HepG2 (cell line): Measurements from ENCODE around the gene ZNF385B. TPM values are rescaled to one million over a fixed set of nuclear protein-coding genes. Genes with fewer than 3 reads are reported as not detected.

Experiments used
- ATAC-seq: fragments of 200-7000 bp; cut with Tn5 transposase; 3 replicates; pipeline ENCODE4 v1.9.1; 2020; ENCODE audit warnings: mild to moderate bottlenecking, moderate library complexity
- BruUV-seq: library from RNA; stranded (reverse); fragments of 400-500 nt; replicated peaks from 2 replicates; lab custom pipeline; 2021; lab: Mats Ljungman, UMichigan
- CTCF ChIA-PET: fragments of 300-600 bp; formaldehyde crosslinking; extraction: SDS; loops from one replicate; lab custom pipeline; 2021; ENCODE audit warnings: low total read pairs, inconsistent platforms, low intra/inter-chr PET ratio; lab: Yijun Ruan, JAX
- POLR2A ChIA-PET: fragments of 350-600 bp; sonication (Branson Sonifier 250); formaldehyde crosslinking; loops from one replicate; lab custom pipeline; 2020; ENCODE audit warnings: antibody characterized with exemption, inconsistent platforms; lab: Yijun Ruan, JAX
- DNase-seq: peaks from one replicate; pipeline ENCODE4 v3.0.0-alpha.2; 2015; ENCODE audit warnings: low spot score
- FAIRE-seq: peaks from 3 replicates; lab custom pipeline; 2011; peaks lifted over from hg19 to GRCh38; lab: Jason Lieb, UNC
- H2AFZ ChIP-seq: one replicate; pipeline ENCODE4 v1.6.1; 2011; ENCODE audit warnings: low read length, inconsistent platforms
- H3K27ac ChIP-seq: fragments of 300-600 bp; 3 replicates; pipeline ENCODE4 v1.8.0; 2011; ENCODE audit warnings: mixed run types, mild to moderate bottlenecking, mixed read lengths, low read length, inconsistent platforms; ENCODE audit not compliant: insufficient read depth; ENCODE audit errors: extremely low read length
- H3K27me3 ChIP-seq, 2 experiments: fragments of 200-600 bp in 1 of 2; 2 replicates in 1 of 2; 3 replicates in 1 of 2; pipeline versions ENCODE4 v1.6.0 to v1.8.0; 2011; ENCODE audit warnings: low read length in 2 of 2, mild to moderate bottlenecking in 2 of 2, moderate library complexity in 2 of 2, inconsistent platforms in 1 of 2; ENCODE audit not compliant: insufficient read depth in 2 of 2, control insufficient read depth in 1 of 2
- H3K36me3 ChIP-seq, 2 experiments: fragments of 200-600 bp in 1 of 2; replicated peaks in 1 of 2; 2 replicates in 1 of 2; 3 replicates in 1 of 2; pipeline versions ENCODE4 v1.5.1 to v1.8.0; 2011; ENCODE audit warnings: low read length in 2 of 2, inconsistent platforms in 1 of 2; ENCODE audit not compliant: insufficient read depth in 2 of 2, control insufficient read depth in 1 of 2
- H3K4me1 ChIP-seq: 2 replicates; pipeline ENCODE4 v1.5.1; 2012; ENCODE audit warnings: low read length, inconsistent platforms; ENCODE audit not compliant: insufficient read depth
- H3K4me2 ChIP-seq: 2 replicates; pipeline ENCODE4 v1.6.0; 2011; ENCODE audit warnings: low read depth, low read length, inconsistent platforms
- H3K4me3 ChIP-seq, 3 experiments: fragments of 200-600 bp in 1 of 3; sonication (generic), shearing (Covaris generic) in 1 of 3; replicated peaks in 1 of 3; 2 replicates each; pipeline ENCODE4 v1.5.1; 2011 to 2016; ENCODE audit warnings: low read length in 3 of 3, inconsistent platforms in 2 of 3, low read depth in 2 of 3, mild to moderate bottlenecking in 2 of 3, control low read depth in 1 of 3, mixed read lengths in 1 of 3; ENCODE audit not compliant: insufficient read depth in 1 of 3
- H3K79me2 ChIP-seq: one replicate; pipeline ENCODE4 v1.6.1; 2011; ENCODE audit warnings: low read length, inconsistent platforms; ENCODE audit not compliant: insufficient read depth
- H3K9ac ChIP-seq: 2 replicates; pipeline ENCODE4 v1.6.0; 2011; ENCODE audit warnings: mild to moderate bottlenecking, low read depth, low read length, inconsistent platforms; ENCODE audit not compliant: insufficient read depth
- H3K9me3 ChIP-seq: 2 replicates; pipeline ENCODE4 v1.5.1; 2012; ENCODE audit warnings: mild to moderate bottlenecking, low read length
- H4K20me1 ChIP-seq: 2 replicates; pipeline ENCODE4 v1.6.0; 2011; ENCODE audit warnings: inconsistent platforms, mild to moderate bottlenecking, low read length, moderate library complexity; ENCODE audit not compliant: insufficient read depth
- EHMT2 ChIP-seq: fragments of 200-600 bp; sonication (generic); IDR thresholded peaks from 2 replicates; pipeline ENCODE4 v1.7.0; 2017; ENCODE audit warnings: antibody characterized with exemption, low read depth, low read length, borderline replicate concordance
- MAFF ChIP-seq: IDR thresholded peaks from 2 replicates; pipeline ENCODE4 v1.6.1; 2011; ENCODE audit warnings: low read depth, low read length, improper control_type of control experiment
- NFYC ChIP-seq: IDR thresholded peaks from 2 replicates; pipeline ENCODE4 v1.6.1; 2016; ENCODE audit warnings: missing genetic modification reagents, missing compliant biosample characterization
- RFX3 ChIP-seq: IDR thresholded peaks from 2 replicates; pipeline ENCODE4 v1.6.1; 2016; ENCODE audit warnings: missing biosample characterization, missing genetic modification reagents
- ZNF614 ChIP-seq: IDR thresholded peaks from 2 replicates; pipeline ENCODE4 v1.6.1; 2018; ENCODE audit warnings: missing biosample characterization, missing genetic modification reagents, inconsistent platforms, borderline replicate concordance
- ZNF7 ChIP-seq: IDR thresholded peaks from 2 replicates; pipeline ENCODE4 v1.6.1; 2016; ENCODE audit warnings: missing biosample characterization, missing genetic modification reagents
- whole genome bisulfite sequencing: methylation state at CpG from one replicate; pipeline ENCODE4 v1.1.6; 2017; ENCODE audit warnings: low lambda C conversion rate; 5-methylcytosine and 5-hydroxymethylcytosine counted together
- in situ Hi-C: cut with HindIII; loops from 2 replicates; pipeline ENCODE4 v1.10.0; 2017; ENCODE audit warnings: low pct_unique_long_range_greater_than_20kb; ENCODE audit not compliant: extremely low pct_ligation_motif_present
- intact Hi-C: fragments of 100-400 bp; cut with micrococcal nuclease; formaldehyde crosslinking; loops from one replicate; pipeline ENCODE4 v1.10.0; 2022; ENCODE audit not compliant: unreplicated experiment
- polyA plus RNA-seq, 8 experiments: library from polyadenylated mRNA; depleted of rRNA in 3 of 8; stranded (reverse) in 7 of 8; unstranded in 1 of 8; fragments of >200 nt; fragmentation: Illumina TruSeq in 4 of 8; extraction: Trizol in 4 of 8; gene quantifications; 2 replicates each; pipeline versions ENCODE4 v1.2.1 to v1.2.3, GENCODE V29; 2011 to 2016; ENCODE audit warnings: low read depth in 4 of 8, missing spikeins in 1 of 8, mixed read lengths in 1 of 8; ENCODE audit not compliant: insufficient read depth in 1 of 8
- total RNA-seq, 5 experiments: library from RNA; depleted of rRNA; stranded (reverse); fragments of >200 nt; fragmentation: Illumina TruSeq; extraction: Trizol; gene quantifications; 2 replicates each; pipeline ENCODE4 v1.2.3, GENCODE V29; 2016; ENCODE audit warnings: low read depth in 1 of 5
- TF ChIP-seq, protein P1 (sequence below), 2 experiments: fragments of 450-650 bp in 1 of 2; sonication (generic) in 1 of 2; formaldehyde crosslinking; IDR thresholded peaks; 2 replicates each; pipeline versions ENCODE4 v1.5.0 to v1.8.0; 2020 to 2022; ENCODE audit warnings: mild to moderate bottlenecking in 1 of 2, missing genetic modification reagents in 1 of 2
- TF ChIP-seq, protein P2 (sequence below): sonication (generic); formaldehyde crosslinking; IDR thresholded peaks from one replicate; pipeline ENCODE4 v1.5.1; 2020; ENCODE audit warnings: mild to moderate bottlenecking, missing genetic modification reagents; ENCODE audit errors: not compliant biosample characterization

Gene ZNF385B
- total and polyA plus RNA-seq, 2 of the 13 experiments (the other 11 are each of a cell fraction or from before 2014, with no cell fraction given): 3.3 to 6.7 TPM

DNA sequence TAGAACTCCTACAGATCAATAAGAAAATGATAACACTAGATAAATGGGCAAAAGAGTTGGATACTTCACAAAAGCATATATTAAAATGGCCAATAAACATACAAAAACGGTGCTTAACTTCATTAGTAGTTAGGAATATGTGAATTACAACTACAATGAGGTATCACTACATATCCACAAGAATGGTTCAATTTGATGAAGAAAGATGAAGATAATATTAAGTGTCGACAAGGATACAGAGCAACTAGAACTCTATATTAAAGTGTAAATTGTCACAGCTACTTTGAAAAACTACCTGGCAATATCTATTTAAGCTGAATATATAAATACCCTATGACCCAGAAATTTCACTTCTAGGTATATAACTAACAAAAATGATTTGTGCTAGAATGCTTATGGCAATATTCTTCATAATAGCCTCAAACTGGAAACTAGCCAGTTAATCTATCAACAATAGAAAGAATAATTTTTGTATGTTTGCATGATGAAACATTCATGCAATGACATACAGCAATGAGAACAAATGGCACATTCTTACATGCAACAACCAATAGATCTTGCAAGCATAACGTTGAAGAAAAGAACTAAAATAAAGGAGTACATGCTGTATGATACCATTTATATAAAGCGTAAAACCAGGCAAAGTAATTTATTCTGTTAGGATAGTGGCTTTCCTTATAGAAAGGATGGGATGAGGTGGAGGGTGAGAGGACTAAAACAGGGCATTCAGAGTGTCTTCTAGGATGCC lies 306.6 kb downstream of the ZNF385B start:
- POLR2A ChIA-PET: interaction anchor here (1.6 kb wide), 1 partner anchor 11 kb away, joined by 4 read pairs; no protein-coding TSS in a partner anchor
- CTCF ChIA-PET: no interaction called here
- H4K20me1 ChIP-seq: no peaks in the 10 kb centered on the region
- in situ Hi-C loops: no loop called here
- H3K79me2 ChIP-seq: no peaks in the 10 kb centered on the region
- no peaks in the 10 kb centered on the region for H3K27me3 ChIP-seq
- no peak overlapping the region for H3K4me3 ChIP-seq
- no peaks in the 10 kb centered on the region for H3K36me3 ChIP-seq
- no TSS peak for BruUV-seq
- H3K4me2 ChIP-seq: no peak overlapping the region
- 98% methylated on average over 4 of the region's 4 CpGs for WGBS
- no peaks in the 10 kb centered on the region for H3K9me3 ChIP-seq
- no peak for TF ChIP-seq RFX3 (CRISPR knock-in tag)
- TF ChIP-seq, protein P1, sequence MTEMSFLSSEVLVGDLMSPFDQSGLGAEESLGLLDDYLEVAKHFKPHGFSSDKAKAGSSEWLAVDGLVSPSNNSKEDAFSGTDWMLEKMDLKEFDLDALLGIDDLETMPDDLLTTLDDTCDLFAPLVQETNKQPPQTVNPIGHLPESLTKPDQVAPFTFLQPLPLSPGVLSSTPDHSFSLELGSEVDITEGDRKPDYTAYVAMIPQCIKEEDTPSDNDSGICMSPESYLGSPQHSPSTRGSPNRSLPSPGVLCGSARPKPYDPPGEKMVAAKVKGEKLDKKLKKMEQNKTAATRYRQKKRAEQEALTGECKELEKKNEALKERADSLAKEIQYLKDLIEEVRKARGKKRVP (CRISPR knock-in tag; IDR thresholded peaks at IDR 0.05): peak in 1 of 2 experiments; percentile 44; a peak in 1 of 4 replicates
- TF ChIP-seq ZNF7: peak; percentile 94
- no peak for TF ChIP-seq MAFF
- intact Hi-C loops: no loop called here
- H3K27ac ChIP-seq: no peak overlapping the region
- FAIRE-seq (no peak), ATAC-seq (no peak), DNase-seq (no peak)
- H2AFZ ChIP-seq: no peak overlapping the region
- H3K9ac ChIP-seq: no peak overlapping the region
- peaks cover 59% of the 10 kb centered on the region for H3K4me1 ChIP-seq

DNA sequence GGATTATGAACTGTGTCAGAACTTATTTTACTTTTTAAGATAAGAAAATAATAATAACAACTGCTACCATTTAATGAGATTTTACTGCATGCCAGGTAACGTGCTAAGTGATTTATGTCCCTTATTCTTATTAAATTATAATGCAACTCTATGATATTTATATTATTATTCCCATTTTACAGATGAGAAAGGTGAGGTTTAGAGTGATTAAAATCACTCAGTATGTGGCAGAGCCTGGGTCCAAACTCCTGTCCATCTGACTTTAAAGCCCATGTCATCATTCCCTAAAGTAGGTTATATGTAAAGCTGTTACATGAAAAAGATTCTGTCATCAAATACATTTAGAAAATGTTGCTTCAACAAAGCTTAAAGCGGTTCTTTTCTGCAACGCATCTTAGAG lies 308.0 kb downstream of the ZNF385B start:
- in situ Hi-C loops (no loop called here), intact Hi-C loops (no loop called here)
- no peaks in the 10 kb centered on the region for H4K20me1 ChIP-seq
- H3K4me2 ChIP-seq: no peak overlapping the region
- peaks cover 53% of the 10 kb centered on the region for H3K4me1 ChIP-seq
- no peak overlapping the region for H2AFZ ChIP-seq
- no peak for DNase-seq
- H3K9ac ChIP-seq: no peak overlapping the region
- ATAC-seq: no peak
- H3K27me3 ChIP-seq: no peaks in the 10 kb centered on the region
- H3K4me3 ChIP-seq: no peak overlapping the region
- H3K36me3 ChIP-seq: no peaks in the 10 kb centered on the region
- FAIRE-seq: no peak
- no TSS peak for BruUV-seq
- no peak overlapping the region for H3K27ac ChIP-seq
- H3K79me2 ChIP-seq: no peaks in the 10 kb centered on the region
- ChIA-PET CTCF (no interaction called here), POLR2A (interaction anchor here (1.8 kb wide), 1 partner anchor 10 kb away, joined by 6 read pairs; no protein-coding TSS in a partner anchor)
- no peaks in the 10 kb centered on the region for H3K9me3 ChIP-seq
- 98% methylated on average over 3 of the region's 3 CpGs for WGBS
- TF ChIP-seq, protein P2, sequence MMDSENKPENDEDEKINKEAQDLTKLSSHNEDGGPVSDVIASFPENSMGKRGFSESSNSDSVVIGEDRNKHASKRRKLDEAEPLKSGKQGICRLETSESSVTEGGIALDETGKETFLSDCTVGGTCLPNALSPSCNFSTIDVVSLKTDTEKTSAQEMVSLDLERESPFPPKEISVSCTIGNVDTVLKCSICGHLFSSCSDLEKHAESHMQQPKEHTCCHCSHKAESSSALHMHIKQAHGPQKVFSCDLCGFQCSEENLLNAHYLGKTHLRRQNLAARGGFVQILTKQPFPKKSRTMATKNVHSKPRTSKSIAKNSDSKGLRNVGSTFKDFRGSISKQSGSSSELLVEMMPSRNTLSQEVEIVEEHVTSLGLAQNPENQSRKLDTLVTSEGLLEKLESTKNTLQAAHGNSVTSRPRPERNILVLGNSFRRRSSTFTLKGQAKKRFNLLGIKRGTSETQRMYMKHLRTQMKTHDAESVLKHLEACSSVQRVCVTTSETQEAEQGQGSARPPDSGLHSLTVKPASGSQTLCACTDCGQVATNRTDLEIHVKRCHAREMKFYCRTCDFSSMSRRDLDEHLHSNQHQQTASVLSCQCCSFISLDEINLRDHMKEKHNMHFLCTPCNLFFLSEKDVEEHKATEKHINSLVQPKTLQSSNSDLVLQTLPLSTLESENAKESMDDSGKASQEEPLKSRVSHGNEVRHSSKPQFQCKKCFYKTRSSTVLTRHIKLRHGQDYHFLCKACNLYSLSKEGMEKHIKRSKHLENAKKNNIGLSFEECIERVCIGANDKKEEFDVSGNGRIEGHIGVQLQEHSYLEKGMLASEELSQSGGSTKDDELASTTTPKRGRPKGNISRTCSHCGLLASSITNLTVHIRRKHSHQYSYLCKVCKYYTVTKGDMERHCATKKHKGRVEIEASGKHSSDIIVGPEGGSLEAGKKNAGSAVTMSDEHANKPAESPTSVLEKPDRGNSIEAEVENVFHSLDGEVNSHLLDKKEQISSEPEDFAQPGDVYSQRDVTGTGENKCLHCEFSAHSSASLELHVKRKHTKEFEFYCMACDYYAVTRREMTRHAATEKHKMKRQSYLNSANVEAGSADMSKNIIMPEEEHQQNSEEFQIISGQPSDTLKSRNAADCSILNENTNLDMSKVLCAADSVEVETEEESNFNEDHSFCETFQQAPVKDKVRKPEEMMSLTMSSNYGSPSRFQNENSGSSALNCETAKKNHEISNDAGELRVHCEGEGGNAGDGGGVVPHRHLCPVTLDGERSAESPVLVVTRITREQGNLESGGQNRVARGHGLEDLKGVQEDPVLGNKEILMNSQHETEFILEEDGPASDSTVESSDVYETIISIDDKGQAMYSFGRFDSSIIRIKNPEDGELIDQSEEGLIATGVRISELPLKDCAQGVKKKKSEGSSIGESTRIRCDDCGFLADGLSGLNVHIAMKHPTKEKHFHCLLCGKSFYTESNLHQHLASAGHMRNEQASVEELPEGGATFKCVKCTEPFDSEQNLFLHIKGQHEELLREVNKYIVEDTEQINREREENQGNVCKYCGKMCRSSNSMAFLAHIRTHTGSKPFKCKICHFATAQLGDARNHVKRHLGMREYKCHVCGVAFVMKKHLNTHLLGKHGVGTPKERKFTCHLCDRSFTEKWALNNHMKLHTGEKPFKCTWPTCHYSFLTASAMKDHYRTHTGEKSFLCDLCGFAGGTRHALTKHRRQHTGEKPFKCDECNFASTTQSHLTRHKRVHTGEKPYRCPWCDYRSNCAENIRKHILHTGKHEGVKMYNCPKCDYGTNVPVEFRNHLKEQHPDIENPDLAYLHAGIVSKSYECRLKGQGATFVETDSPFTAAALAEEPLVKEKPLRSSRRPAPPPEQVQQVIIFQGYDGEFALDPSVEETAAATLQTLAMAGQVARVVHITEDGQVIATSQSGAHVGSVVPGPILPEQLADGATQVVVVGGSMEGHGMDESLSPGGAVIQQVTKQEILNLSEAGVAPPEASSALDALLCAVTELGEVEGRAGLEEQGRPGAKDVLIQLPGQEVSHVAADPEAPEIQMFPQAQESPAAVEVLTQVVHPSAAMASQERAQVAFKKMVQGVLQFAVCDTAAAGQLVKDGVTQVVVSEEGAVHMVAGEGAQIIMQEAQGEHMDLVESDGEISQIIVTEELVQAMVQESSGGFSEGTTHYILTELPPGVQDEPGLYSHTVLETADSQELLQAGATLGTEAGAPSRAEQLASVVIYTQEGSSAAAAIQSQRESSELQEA (CRISPR knock-in tag): no peak
- TF ChIP-seq ZNF614 (CRISPR knock-in tag) (no peak), NFYC (CRISPR knock-in tag) (no peak), EHMT2 (no peak)
